Stimulated activated CD4-positive, alpha-beta T cell treated with anti-CD3 and anti-CD28 coated beads, Interleukin-1b, Interleukin-23, amount 100 ng/mL, for 48 hours (primary cell): Measurements from ENCODE around the gene RHO.
"Not testable (repeated sequence)": the region's sequence is repeated elsewhere in the genome, so short reads cannot be mapped to it uniquely, and the experiment has no call there.

Source experiments
- DNase-seq: peaks from one replicate; pipeline ENCODE4 v3.0.0-alpha.2; 2020

Gene RHO

GRCh38 chr3:129500334-129500658 lies 28.1 kb upstream of the RHO start:
- DNase-seq, result no peak

DNA sequence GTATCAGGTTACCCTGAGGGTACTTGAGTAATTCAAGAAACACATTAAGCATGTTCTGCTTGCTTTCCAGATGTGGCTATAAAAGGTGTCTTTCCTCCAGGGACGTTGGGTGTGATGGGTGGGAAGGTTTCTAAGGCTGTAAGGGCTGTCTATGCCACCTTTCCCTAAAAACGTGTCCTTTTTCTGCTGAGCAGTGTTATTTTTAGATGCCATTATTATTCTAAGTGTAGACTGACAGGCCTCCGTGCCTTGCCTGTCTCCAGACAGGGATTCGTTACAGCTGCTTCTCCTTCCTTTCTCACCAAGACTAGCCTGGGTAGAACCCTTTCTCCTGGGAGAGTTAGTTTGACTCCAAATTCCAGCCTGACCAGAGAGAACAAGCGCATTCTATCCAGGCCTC lies 26.8 kb upstream of the RHO start:
- no peak for DNase-seq

DNA sequence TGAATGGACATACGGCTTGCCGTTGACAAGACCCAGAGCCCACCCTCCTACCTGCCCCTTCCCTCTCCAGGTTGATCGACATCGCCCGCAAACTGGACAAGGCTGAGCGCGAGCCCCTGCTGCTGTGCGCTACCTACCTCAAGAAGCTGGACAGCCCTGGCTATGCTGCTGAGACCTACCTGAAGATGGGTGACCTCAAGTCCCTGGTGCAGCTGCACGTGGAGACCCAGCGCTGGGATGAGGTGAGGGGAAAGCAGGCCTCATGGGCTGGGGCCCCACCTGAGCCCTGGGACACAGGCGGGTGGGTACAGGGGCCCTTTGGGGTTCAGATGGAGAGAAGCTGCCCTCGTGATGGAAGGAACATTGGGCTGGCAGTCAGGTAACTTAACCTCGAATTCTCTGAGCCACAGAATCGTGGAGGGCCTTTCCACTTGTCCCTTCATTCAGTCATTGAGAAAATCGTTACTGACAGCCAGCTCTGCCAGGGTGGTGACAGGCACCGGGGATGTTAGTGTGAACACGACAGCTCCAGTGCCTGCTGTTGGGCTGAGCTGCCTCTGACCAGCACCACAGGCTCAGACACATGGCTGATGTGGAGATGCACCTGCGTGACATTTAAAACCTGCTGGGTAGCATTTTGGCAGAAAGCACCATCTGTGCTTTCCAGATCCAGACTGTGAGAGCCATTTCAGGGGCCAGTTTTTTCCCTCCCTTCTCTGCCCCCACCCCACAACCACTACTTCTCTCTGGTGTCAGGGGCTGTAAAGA lies 25.6 kb upstream of the RHO start:
- DNase-seq, result no peak

- no peak for DNase-seq
Measured at GRCh38 chr3:129503471-129504291, 24.8 kb upstream of the RHO start.

DNA sequence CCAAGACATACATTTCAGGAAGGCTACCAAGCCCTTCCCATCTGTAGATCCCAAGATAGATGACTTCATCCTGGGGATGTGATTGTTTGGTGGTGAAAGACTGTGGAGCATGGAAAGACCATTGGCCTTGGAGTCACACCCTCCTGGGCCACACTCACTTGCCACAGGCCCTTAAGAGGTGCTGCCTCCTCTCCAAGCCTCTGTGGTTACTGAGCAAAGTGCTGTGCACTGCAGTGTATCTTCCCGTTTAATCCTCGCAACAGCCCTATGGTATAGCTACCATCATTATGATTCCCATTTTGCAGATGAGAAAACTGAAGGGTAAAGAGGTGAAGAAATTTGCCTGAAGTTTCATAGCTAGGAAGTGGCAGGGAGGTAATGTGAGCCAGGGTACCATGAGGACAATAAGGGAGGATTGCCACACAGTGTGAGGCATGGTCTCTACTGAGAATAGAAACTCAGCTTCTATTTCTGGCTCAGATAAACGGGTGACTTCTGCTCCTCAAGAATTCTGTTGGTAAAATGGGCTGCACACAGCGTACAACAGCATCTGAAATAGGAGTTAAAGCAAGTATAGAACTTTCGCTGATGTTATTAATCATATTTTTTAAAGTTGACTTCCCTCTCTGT lies 23.9 kb upstream of the RHO start:
- no peak for DNase-seq

GRCh38 chr3:129505341-129505740 lies 23.1 kb upstream of the RHO start:
- DNase-seq, result no peak

GRCh38 chr3:129506231-129506742 lies 22.2 kb upstream of the RHO start:
- no peak for DNase-seq

GRCh38 chr3:129507181-129507831 lies 21.1 kb upstream of the RHO start:
- no peak for DNase-seq

- no peak for DNase-seq
Measured at GRCh38 chr3:129512595-129512994, 15.8 kb upstream of the RHO start.

DNA sequence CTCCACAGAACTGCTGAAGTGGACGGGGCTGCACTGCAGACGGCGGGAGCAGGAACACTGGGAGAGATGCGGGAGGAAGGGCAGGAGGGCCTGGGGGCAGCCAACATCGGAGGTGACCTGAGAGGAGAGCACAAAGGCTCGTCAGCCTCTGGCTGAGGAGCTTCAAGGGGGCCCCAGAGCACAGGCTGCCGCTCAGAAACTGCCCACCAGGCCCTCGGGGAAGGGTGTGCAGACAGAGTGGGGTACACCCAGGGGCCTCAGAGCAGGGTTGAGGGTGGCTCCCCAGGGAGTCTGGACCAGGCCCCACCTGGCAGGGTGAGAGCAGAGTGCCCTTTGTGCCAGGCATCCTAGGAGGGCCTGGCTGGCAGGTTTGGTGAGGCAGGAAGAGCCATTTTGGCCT lies 14.7 kb upstream of the RHO start:
- DNase-seq, result no peak

- no peak for DNase-seq
Measured at GRCh38 chr3:129514110-129514509, 14.3 kb upstream of the RHO start.

DNA sequence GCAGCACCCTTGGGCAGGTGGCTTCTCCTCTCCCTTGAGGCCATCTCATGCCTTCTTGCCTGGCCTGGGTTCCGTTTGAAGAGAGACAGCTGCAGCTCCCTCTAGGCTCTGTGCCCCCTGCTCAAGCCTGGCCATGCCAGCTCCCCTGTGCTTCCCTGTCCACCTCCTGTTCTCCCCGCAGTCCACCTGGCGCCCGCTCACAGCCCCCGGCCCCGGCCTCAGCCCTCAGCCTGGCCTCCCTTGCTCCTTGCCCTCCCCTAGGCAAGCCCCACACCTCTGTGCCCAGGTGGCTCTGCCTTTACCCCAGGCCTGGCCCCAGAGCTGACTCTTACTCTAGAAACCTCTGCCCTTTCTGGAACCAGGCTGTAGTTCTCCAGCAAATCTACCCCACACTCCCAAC lies 13.9 kb upstream of the RHO start:
- no peak for DNase-seq

DNA sequence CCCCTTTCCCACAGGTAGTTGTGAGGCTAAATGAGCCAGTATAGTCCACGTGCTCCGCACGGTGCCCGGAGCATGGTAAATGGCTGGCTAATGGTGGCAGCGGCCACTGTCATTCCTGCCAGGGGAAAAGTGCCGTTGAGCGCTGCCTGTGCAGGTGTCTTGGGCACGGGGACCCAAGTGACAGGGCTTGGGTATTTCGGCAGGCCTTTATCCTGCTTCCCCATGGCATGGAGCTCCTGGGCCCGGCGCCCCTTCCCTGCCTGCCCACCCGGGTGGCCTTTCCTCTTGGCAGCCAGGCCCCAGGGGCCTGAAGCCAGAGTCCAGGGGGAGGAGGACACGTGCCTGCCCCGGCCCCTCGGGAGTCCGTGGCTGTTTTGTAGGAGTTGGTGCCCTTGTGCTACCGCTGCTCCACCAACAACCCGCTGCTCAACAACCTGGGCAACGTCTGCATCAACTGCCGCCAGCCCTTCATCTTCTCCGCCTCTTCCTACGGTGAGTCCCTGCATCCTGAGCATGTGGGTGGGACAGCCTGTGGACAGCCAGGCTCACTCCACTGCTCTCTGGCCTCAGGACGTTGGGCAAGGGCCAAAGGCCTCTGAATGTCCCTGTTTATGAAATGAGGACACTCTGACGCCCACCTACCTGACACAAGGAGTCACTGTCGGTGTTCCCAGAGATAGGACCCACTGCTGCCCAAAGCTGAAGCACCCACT lies 13.2 kb upstream of the RHO start:
- not testable (repeated sequence) for DNase-seq

DNA sequence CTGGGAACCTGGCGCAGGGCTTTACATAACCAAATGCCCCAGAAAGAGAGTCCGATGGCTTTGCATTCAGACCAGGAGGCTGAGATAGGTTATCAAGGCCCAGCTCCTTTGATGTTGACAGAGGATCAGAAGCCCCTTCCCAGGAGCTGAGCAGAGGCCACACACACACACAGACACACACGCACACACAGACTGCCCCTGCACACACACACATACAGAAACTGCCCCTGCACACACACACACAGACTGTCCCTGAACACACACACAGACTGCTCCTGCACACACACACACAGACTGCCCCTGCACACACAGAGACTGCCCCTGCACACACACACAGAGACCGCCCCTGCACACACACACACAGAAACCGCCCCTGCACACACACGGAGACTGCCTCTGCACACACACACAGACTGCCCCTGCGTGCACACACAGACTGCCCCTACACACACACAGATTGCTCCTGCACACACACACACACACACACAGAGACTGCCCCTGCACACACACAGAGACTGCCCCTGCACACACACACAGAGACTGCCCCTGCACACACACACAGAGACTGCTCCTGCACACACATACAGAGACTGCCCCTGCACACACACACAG lies 12.5 kb upstream of the RHO start:
- not testable (repeated sequence) for DNase-seq

DNA sequence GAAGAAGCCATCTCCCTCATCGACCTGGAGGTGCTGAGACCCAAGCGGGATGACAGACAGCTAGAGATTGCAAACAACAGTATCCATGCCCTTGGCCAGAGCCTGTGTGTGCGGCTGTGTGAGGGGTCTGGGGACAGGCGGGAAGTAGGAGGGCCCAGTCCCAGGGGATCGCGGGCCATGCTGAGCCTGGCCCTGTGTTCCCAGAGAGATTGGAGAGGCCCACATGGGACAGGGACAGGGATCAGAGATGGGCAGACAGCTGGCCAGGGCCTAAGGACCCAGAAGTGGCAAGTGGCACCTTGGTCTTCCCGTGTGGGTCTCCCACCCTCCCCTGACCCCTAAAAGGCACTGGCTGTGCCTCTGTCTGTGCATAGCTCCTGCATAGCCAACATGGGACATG lies 10.9 kb upstream of the RHO start:
- no peak for DNase-seq

DNA sequence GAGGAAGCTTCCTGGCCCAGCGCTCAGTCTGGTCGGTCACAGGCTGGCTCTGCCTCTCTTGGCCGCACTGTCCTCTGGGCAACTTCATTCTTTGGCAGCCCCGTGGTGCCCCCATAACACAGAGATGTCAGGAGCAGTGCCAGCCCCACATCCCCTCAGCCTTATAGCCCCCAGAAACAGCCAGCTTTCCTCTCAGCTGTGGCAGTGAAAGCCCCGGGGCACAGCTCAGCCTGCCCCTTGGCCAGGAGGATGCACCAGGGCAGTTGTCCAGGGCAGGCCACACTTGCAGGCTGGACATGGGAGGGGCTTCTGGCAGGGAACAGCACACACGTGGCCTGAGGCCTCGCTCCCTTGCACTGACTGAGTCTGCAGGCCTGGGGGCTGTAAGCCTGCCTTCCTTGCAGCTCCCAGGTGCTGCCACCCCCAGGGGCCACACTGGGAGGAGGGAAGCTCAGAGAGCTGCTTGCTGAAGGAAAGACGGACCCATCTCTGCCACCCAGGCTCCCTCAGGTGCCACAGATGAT lies 10.3 kb upstream of the RHO start:
- no peak for DNase-seq

- no peak for DNase-seq
Measured at GRCh38 chr3:129518581-129518980, 9.9 kb upstream of the RHO start.

GRCh38 chr3:129519449-129519848 lies 9.0 kb upstream of the RHO start:
- no peak for DNase-seq

- DNase-seq, result no peak
Measured at GRCh38 chr3:129519896-129520715, 8.3 kb upstream of the RHO start.

GRCh38 chr3:129520960-129521359 lies 7.5 kb upstream of the RHO start:
- DNase-seq, result no peak

DNA sequence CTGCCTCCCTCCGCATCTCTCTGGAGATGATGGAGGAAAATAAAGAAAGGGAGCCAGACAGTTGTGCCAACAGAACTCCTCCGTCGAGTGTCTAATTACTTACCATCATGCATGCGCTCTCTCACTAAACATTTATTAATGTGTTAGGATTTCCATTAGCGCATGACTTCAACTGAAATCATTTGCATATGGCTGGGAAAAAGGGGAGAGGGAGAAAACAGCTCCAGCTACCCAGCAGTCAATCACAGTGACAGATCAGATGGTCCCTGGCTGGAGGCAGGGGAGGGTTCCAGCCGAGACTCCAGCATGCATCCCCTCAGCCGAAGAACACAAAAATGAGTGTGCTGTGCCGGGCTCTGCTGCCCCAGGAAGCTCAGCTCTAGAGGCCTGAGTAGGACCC lies 6.8 kb upstream of the RHO start:
- DNase-seq, result no peak
